ENCODE measurements around the gene SPEM2.

GRCh38 chr17:7393613-7394451 lies 31.6 kb upstream of the SPEM2 start:
- no peak for TF ChIP-seq CTCF (IDR thresholded peaks at IDR 0.05)
- TF ChIP-seq POLR2A (IDR thresholded peaks at IDR 0.05), result no peak

Measured in thyroid gland (tissue), 4 donors.